Parathyroid adenoma (tissue), 2 donors: ENCODE data around the gene KCNG2.

Source experiments
- H2AFZ ChIP-seq: fragments of 300-600 bp; sonication (generic); one replicate; pipeline ENCODE4 v1.7.0; 2017; ENCODE audit warnings: antibody characterized with exemption, mild to moderate bottlenecking
- H3K27ac ChIP-seq: fragments of 300-600 bp; sonication (generic); one replicate; pipeline ENCODE4 v1.7.0; 2017
- H3K27me3 ChIP-seq: fragments of 300-600 bp; sonication (generic); one replicate; pipeline ENCODE4 v1.7.0; 2017; ENCODE audit warnings: low read length; ENCODE audit not compliant: control insufficient read depth, insufficient read depth
- H3K36me3 ChIP-seq: fragments of 300-600 bp; sonication (generic); one replicate; pipeline ENCODE4 v1.7.0; 2017; ENCODE audit warnings: low read length; ENCODE audit not compliant: control insufficient read depth, insufficient read depth
- H3K4me1 ChIP-seq: fragments of 300-600 bp; sonication (generic); one replicate; pipeline ENCODE4 v1.7.0; 2017; ENCODE audit warnings: control low read depth
- H3K4me2 ChIP-seq: fragments of 300-600 bp; sonication (generic); one replicate; pipeline ENCODE4 v1.7.0; 2017; ENCODE audit warnings: low read length
- H3K4me3 ChIP-seq: fragments of 300-600 bp; sonication (generic); one replicate; pipeline ENCODE4 v1.7.0; 2017; ENCODE audit warnings: low read depth, low read length
- H3K79me2 ChIP-seq: fragments of 300-600 bp; sonication (generic); one replicate; pipeline ENCODE4 v1.7.0; 2017; ENCODE audit warnings: control low read depth
- H3K9ac ChIP-seq: fragments of 300-600 bp; sonication (generic); one replicate; pipeline ENCODE4 v1.7.0; 2017; ENCODE audit warnings: mild to moderate bottlenecking
- H3K9me3 ChIP-seq: fragments of 300-600 bp; sonication (generic); one replicate; pipeline ENCODE4 v1.7.0; 2017; ENCODE audit warnings: low read length; ENCODE audit not compliant: control insufficient read depth
- TF ChIP-seq, protein P1 (sequence below): fragments of 300-600 bp; sonication (generic); IDR thresholded peaks from one replicate; pipeline ENCODE4 v1.7.0; 2017; ENCODE audit warnings: antibody characterized with exemption, mild to moderate bottlenecking
- donor health status: primary hyperparathyroidism.

The KCNG2 gene

DNA sequence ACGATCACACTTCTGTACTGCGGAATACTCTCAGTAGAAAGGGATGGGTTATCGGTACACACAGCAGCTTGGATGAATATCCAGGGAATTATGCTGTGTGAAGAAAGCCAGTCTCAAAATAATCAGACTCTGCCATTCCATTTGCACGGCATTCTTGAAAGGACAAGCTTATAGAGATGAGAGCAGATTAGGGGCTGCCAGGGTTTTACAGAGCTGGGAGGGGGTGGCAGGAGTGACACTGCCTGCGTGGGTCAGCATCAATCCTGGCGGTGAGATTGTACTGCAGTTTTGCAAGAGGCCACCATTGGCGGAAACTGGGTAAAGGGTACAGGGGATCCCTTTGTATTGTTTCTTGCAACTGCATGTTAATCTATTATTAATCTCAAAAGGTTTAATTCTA lies 16.6 kb downstream of the KCNG2 start:
- H3K4me3 ChIP-seq: no peak overlapping the region
- H3K27ac ChIP-seq: no peak overlapping the region
- no peaks in the 10 kb centered on the region for H3K79me2 ChIP-seq
- H2AFZ ChIP-seq: no peak overlapping the region
- H3K9me3 ChIP-seq: no peaks in the 10 kb centered on the region
- H3K27me3 ChIP-seq: no peaks in the 10 kb centered on the region
- TF ChIP-seq, protein P1, sequence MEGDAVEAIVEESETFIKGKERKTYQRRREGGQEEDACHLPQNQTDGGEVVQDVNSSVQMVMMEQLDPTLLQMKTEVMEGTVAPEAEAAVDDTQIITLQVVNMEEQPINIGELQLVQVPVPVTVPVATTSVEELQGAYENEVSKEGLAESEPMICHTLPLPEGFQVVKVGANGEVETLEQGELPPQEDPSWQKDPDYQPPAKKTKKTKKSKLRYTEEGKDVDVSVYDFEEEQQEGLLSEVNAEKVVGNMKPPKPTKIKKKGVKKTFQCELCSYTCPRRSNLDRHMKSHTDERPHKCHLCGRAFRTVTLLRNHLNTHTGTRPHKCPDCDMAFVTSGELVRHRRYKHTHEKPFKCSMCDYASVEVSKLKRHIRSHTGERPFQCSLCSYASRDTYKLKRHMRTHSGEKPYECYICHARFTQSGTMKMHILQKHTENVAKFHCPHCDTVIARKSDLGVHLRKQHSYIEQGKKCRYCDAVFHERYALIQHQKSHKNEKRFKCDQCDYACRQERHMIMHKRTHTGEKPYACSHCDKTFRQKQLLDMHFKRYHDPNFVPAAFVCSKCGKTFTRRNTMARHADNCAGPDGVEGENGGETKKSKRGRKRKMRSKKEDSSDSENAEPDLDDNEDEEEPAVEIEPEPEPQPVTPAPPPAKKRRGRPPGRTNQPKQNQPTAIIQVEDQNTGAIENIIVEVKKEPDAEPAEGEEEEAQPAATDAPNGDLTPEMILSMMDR: no peak
- no peak overlapping the region for H3K9ac ChIP-seq
- H3K36me3 ChIP-seq: no peaks in the 10 kb centered on the region
- no peak overlapping the region for H3K4me2 ChIP-seq
- H3K4me1 ChIP-seq: no peaks in the 10 kb centered on the region

DNA sequence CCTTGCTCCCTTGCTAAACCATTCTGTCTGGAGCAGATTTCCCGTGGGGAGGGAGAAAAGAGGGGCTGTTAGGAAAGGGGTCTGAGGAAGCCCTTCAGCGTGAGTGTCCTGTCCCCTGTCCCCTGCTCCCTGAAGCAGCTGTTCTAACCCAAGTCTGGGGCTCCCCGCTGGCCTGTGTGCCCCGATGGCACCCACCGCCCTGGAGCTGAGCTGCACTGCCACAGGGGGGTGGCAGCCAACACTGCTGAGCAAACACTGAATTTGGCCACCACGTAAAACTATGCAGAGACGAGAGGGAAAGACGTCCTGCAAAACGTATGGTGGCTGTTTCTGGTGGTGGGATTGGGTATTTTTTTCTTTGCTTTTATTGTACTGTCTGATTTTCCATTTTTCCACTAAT lies 17.9 kb downstream of the KCNG2 start:
- Histone ChIP-seq H3K9ac (no peak overlapping the region), H3K79me2 (no peaks in the 10 kb centered on the region), H3K4me3 (no peak overlapping the region), H3K9me3 (no peaks in the 10 kb centered on the region), H3K4me1 (no peaks in the 10 kb centered on the region), H3K36me3 (no peaks in the 10 kb centered on the region), H3K27ac (no peak overlapping the region), H2AFZ (no peak overlapping the region), H3K27me3 (no peaks in the 10 kb centered on the region), H3K4me2 (no peak overlapping the region)
- TF ChIP-seq, protein P1: no peak

DNA sequence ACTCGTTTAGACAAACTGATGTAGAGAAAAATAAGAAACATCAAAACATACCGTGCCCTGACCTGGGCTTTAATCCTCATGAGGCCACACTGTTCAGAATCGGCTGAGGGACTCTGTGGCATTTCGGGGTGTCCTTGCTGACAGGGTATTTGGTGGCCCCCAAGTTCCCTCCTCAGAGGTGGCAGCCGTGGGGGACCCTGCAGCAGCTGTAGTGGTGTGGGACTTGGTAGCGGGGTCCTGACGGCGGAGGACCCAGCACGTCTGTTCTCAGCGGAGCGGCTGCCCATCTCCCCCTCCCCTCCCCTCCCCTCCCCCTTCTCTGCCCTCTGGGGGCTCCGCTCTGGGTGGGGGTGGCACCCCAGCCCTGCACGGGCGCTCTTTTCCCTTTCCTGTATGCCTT lies 18.4 kb downstream of the KCNG2 start:
- Histone ChIP-seq H3K9ac (no peak overlapping the region), H3K4me2 (no peak overlapping the region), H2AFZ (no peak overlapping the region), H3K4me3 (no peak overlapping the region), H3K9me3 (no peaks in the 10 kb centered on the region), H3K79me2 (no peaks in the 10 kb centered on the region), H3K4me1 (no peaks in the 10 kb centered on the region), H3K27ac (no peak overlapping the region), H3K36me3 (no peaks in the 10 kb centered on the region), H3K27me3 (no peaks in the 10 kb centered on the region)
- TF ChIP-seq, protein P1: no peak

DNA sequence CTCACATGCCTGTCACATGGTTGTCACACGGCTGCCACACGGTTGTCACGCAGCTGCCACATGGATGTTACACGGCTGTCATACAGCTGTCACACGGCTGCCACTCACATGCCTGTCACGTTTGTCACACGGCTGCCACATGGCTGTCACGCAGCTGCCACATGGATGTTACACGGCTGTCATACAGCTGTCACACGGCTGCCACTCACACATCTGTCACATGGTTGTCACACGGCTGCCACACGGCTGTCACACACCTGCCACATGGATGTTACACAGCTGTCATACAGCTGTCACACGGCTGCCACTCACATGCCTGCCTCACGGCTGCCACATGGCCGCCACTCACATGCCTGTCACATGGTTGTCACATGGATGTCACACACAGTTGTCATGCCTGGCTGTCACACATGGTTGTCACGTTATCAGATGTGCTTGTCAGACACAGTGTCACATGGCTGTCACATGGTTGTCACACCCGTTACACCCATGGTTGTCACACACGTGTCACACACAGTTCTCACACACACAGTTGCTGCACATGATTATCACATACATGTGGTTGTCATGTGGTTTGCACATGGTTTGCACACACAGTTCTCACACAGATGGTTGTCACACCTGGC lies 19.4 kb downstream of the KCNG2 start:
- Histone ChIP-seq H3K9me3 (no peaks in the 10 kb centered on the region), H3K4me3 (no peak overlapping the region), H3K9ac (no peak overlapping the region), H3K79me2 (no peaks in the 10 kb centered on the region), H3K4me1 (no peaks in the 10 kb centered on the region), H3K4me2 (no peak overlapping the region), H3K36me3 (no peaks in the 10 kb centered on the region), H3K27me3 (no peaks in the 10 kb centered on the region), H2AFZ (no peak overlapping the region), H3K27ac (no peak overlapping the region)
- TF ChIP-seq, protein P1: no peak

DNA sequence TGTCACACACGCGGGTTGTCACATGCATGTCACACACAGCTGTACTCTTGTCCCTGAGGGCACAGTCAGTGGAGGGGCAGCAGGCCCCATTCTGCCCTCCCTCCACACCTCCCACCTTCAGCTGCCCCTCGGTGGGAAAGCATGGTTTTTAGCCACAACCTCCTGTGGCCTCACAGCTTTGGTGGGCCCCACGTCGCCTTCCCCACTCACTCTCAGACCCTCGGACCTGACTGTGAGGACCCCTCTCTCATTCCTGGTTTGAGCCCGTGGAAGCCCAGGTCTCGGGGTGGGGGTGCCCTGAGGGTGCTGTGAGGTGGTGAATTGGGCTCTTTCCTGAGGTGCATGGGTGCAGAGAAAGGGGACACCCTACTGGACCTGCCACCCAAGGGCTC lies 19.9 kb downstream of the KCNG2 start:
- Histone ChIP-seq H3K9me3 (no peaks in the 10 kb centered on the region), H3K9ac (no peak overlapping the region)
- TF ChIP-seq, protein P1: no peak

More for the DNA sequence above, 19.9 kb downstream of the KCNG2 start:
- Histone ChIP-seq H3K27me3 (no peaks in the 10 kb centered on the region), H3K4me1 (no peaks in the 10 kb centered on the region), H3K79me2 (no peaks in the 10 kb centered on the region), H3K4me2 (no peak overlapping the region), H2AFZ (no peak overlapping the region), H3K4me3 (no peak overlapping the region), H3K36me3 (no peaks in the 10 kb centered on the region), H3K27ac (no peak overlapping the region)
